ENCODE measurements around the gene POLA1. TPM values are rescaled to one million over a fixed set of nuclear protein-coding genes. Genes with fewer than 3 reads are reported as not detected.

POLA1 gene
- total RNA-seq, 4 donors from 2014 or later: 10.1 to 15.3 (median 13.1) TPM

DNA sequence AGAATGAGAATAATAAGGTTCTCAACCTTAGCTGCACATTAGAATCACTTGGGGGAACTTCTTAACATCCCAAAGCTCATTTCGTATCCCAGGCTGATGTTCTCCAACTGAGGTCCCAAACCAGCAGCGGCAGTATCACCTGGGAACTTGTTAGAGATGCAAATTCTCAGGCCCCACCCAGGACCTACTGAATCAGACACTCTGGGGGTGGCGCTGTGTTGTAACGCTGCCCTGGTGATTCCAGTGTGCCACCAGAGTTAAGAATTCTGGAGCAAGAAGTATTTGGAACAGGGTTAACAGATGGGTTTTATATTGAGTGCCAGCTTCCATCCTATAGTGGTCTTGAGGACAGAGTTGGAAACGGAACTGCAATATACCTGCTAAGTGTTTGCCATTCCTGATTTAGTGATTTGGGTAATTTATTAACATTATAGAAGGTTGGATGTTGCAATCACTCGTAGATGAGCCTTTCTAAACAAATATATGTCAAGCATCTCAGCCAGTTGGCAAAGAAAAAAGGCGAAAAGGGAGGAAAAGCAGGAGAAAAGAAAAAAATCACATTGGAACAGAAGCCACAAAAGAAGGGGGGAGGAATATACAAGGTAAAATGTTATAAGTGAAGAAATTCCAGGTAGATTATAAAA lies 181.0 kb downstream of the POLA1 start:
- H3K4me1 ChIP-seq: no peaks in the 10 kb centered on the region
- DNase-seq (ENCODE audit: low spot score in 2 of 2): no peak
- H3K9me3 ChIP-seq: no peaks in the 10 kb centered on the region
- H3K4me3 ChIP-seq: no peak overlapping the region
- no peak overlapping the region for H3K27ac ChIP-seq
- H3K36me3 ChIP-seq: no peaks in the 10 kb centered on the region
- no peaks in the 10 kb centered on the region for H3K27me3 ChIP-seq
- no peak for TF ChIP-seq POLR2A (IDR thresholded peaks at IDR 0.05)
- no peak for TF ChIP-seq POLR2AphosphoS5 (IDR thresholded peaks at IDR 0.05)
- no peak for TF ChIP-seq EP300 (IDR thresholded peaks at IDR 0.05)
- TF ChIP-seq, protein P1, sequence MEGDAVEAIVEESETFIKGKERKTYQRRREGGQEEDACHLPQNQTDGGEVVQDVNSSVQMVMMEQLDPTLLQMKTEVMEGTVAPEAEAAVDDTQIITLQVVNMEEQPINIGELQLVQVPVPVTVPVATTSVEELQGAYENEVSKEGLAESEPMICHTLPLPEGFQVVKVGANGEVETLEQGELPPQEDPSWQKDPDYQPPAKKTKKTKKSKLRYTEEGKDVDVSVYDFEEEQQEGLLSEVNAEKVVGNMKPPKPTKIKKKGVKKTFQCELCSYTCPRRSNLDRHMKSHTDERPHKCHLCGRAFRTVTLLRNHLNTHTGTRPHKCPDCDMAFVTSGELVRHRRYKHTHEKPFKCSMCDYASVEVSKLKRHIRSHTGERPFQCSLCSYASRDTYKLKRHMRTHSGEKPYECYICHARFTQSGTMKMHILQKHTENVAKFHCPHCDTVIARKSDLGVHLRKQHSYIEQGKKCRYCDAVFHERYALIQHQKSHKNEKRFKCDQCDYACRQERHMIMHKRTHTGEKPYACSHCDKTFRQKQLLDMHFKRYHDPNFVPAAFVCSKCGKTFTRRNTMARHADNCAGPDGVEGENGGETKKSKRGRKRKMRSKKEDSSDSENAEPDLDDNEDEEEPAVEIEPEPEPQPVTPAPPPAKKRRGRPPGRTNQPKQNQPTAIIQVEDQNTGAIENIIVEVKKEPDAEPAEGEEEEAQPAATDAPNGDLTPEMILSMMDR (IDR thresholded peaks at IDR 0.05): no peak
- 50% methylated on average over 7 of the region's 7 CpGs for WGBS

DNA sequence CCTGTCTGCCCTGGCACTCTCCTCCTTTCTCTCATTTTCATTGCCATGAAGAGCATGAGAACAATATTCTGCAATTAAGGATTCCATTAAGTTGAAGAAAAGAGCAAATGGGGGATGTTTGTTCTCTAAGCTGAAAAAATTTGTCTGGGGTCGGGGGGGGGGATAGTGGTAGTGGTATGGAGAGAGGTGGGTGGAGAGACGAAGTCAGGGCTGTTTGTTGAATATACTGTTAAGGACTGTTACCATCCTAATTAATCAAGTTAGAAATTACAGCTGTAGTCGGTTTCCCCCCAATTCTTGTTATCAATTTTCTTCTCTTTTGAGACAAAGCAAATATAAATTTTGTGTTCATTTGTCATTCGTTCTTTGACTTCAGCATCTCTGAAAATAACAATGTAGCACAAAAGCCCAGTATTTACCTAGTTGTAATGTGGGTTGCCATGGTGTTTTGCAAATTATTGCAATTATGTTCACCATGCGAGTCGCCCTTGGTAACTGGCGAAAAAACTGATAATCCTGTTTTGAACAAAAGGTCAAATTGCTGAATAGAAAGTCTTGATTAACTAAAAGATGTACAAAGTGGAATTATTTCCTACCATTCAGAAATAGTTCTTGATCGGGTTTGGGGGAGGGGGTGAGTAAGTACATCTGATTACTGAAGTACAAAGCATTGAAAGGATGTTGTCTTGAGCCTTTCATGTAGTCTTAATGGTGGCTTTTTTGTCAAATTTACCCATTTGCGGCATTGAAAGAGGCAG lies 183.0 kb downstream of the POLA1 start:
- Histone ChIP-seq H3K4me1 (no peaks in the 10 kb centered on the region), H3K4me3 (no peak overlapping the region), H3K9me3 (no peaks in the 10 kb centered on the region), H3K36me3 (no peaks in the 10 kb centered on the region), H3K27ac (no peak overlapping the region), H3K27me3 (no peaks in the 10 kb centered on the region)
- no peak for DNase-seq (ENCODE audit: low spot score in 2 of 2)
- TF ChIP-seq POLR2A (IDR thresholded peaks at IDR 0.05) (no peak), EP300 (IDR thresholded peaks at IDR 0.05) (no peak), POLR2AphosphoS5 (IDR thresholded peaks at IDR 0.05) (no peak)
- TF ChIP-seq, protein P1 (IDR thresholded peaks at IDR 0.05): no peak
- 73% methylated on average over 9 of the region's 9 CpGs for WGBS

DNA sequence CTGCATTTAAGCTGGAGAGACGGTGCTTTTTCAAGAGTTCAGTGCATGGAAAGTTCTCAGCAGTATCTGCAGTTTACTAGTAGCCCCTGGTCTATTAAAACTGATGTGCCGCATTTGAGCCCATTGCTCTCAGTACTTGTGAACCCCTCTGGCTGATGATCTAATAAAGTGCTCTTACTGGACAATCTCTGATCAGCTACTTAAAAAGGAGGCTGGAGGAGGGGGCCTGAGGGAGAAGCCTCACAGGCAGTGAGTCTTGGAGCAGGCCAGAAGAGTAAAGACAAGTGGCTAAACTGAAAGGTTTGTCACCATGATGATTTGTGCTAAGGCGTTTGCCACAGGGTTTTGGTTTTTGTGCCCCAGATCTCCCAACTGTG lies 183.6 kb downstream of the POLA1 start:
- no peaks in the 10 kb centered on the region for H3K9me3 ChIP-seq
- TF ChIP-seq POLR2AphosphoS5 (IDR thresholded peaks at IDR 0.05) (no peak), POLR2A (IDR thresholded peaks at IDR 0.05) (no peak), EP300 (IDR thresholded peaks at IDR 0.05) (no peak)
- TF ChIP-seq, protein P1 (IDR thresholded peaks at IDR 0.05): no peak

DNA sequence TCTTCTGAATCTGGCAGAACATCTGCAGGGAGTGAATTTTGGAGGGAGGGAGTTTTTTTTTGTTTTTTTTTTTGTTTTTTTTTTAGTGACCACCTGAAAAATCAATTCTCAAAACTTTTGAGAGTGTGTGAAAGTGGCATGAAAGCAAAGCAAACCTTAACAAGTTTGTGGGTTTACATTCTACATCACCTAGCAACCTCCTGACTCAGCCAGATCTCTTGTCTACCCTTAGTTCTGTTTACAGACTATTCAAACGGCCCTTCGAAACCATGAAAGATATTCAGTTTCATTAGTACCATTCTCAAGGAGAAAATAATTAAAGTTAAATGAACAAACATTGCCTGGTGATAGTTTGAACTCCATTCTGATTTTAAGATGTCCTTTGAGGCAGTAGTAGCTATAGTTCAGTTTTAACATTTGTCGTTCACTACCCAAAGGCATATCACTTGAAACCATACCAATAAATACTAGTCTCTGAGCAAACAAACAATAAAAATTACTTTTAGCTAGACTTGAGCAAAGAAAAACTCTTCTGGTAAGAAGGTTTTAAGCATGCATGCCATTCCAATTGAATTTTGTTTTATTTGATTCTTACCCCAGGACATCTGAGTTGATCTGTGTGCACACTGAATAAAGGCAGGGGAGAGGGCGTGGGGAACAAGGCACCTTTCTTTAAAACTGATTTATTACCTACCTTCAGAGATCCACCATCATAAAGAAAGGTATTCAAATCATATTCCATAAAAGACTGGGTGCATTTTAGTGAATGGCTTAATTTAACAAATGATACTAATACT lies 184.3 kb downstream of the POLA1 start:
- 66% methylated on average over 4 of the region's 4 CpGs for WGBS
- no peak for DNase-seq (ENCODE audit: low spot score in 2 of 2)
- no peaks in the 10 kb centered on the region for H3K4me1 ChIP-seq

More for the DNA sequence above, 183.6 kb downstream of the POLA1 start:
- Histone ChIP-seq H3K27ac (no peak overlapping the region), H3K4me3 (no peak overlapping the region), H3K36me3 (no peaks in the 10 kb centered on the region), H3K27me3 (no peaks in the 10 kb centered on the region), H3K4me1 (no peaks in the 10 kb centered on the region)
- 80% methylated on average over 3 of the region's 3 CpGs for WGBS
- no peak for DNase-seq (ENCODE audit: low spot score in 2 of 2)

DNA sequence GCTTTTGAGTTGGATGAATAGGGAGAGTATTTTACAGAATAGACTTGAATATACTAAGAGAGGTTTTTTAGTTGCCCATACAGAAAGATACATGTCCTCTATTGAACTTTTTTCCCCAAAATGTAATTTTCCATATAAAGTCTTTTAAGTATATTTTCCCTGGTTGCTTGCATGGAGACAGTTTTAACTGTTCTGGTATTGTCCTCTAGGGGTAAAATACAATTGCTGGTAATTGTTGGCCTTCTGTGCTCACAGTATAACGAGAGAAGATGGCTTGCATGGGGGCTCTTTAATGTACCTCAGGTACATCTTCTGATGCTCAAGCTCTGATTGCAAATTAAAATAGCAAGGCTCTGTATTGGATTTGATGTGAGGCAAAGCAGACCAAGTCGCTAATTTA lies 186.0 kb downstream of the POLA1 start:
- Histone ChIP-seq H3K4me1 (no peaks in the 10 kb centered on the region), H3K4me3 (no peak overlapping the region), H3K27me3 (no peaks in the 10 kb centered on the region), H3K36me3 (no peaks in the 10 kb centered on the region), H3K27ac (no peak overlapping the region), H3K9me3 (no peaks in the 10 kb centered on the region)
- TF ChIP-seq EP300 (IDR thresholded peaks at IDR 0.05) (no peak), POLR2AphosphoS5 (IDR thresholded peaks at IDR 0.05) (no peak)
- DNase-seq (ENCODE audit: low spot score in 2 of 2): no peak
- WGBS: 65% methylated on average over 2 of the region's 2 CpGs

More for the DNA sequence above, 184.3 kb downstream of the POLA1 start:
- TF ChIP-seq POLR2AphosphoS5 (IDR thresholded peaks at IDR 0.05): no peak
- no peak for TF ChIP-seq EP300 (IDR thresholded peaks at IDR 0.05)
- no peak overlapping the region for H3K27ac ChIP-seq
- no peaks in the 10 kb centered on the region for H3K9me3 ChIP-seq
- no peak overlapping the region for H3K4me3 ChIP-seq
- H3K36me3 ChIP-seq: no peaks in the 10 kb centered on the region
- H3K27me3 ChIP-seq: no peaks in the 10 kb centered on the region

DNA sequence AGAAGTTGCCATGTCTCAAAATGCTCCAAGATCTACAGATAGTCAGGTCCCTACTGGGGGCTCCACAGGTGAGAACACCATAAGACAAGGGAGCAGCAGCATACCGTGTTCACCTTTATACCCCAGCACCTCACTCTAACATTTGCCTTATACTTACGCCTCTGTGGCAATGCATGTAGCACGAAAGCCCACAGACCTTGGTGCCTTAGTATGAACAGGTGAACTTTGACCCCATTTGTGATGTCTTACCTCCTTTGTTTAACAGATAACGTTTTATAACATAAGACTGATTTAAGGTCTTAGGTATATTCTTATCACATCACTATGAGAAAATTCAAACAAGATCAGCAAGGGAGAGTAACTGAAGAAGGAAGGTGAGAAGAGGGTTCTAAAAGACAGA lies 193.2 kb downstream of the POLA1 start:
- H3K27ac ChIP-seq: no peak overlapping the region
- no peak for TF ChIP-seq POLR2A (IDR thresholded peaks at IDR 0.05)
- TF ChIP-seq, protein P1 (IDR thresholded peaks at IDR 0.05): no peak
- no peak for TF ChIP-seq POLR2AphosphoS5 (IDR thresholded peaks at IDR 0.05)
- TF ChIP-seq EP300 (IDR thresholded peaks at IDR 0.05): no peak
- no peaks in the 10 kb centered on the region for H3K4me1 ChIP-seq
- WGBS: 79% methylated on average over 4 of the region's 4 CpGs
- no peak for DNase-seq (ENCODE audit: low spot score in 2 of 2)
- no peaks in the 10 kb centered on the region for H3K9me3 ChIP-seq
- H3K36me3 ChIP-seq: peaks cover 5% of the 10 kb centered on the region
- no peak overlapping the region for H3K4me3 ChIP-seq
- H3K27me3 ChIP-seq: no peaks in the 10 kb centered on the region
